Loucy (cell line): ENCODE measurements around the gene RPL11.

Source experiments
- H2AFZ ChIP-seq: fragments of 200-600 bp; sonication (generic); 2 replicates; pipeline ENCODE4 v1.6.0; 2016; ENCODE audit warnings: antibody characterized with exemption, mild to moderate bottlenecking, low read length, moderate library complexity
- H3F3A ChIP-seq: fragments of 200-600 bp; 2 replicates; pipeline ENCODE4 v1.6.0; 2016; ENCODE audit warnings: antibody characterized with exemption, low read depth, mild to moderate bottlenecking
- H3K27me3 ChIP-seq: fragments of 200-600 bp; sonication (generic); 2 replicates; pipeline ENCODE4 v1.6.1; 2014; ENCODE audit warnings: low read length, mild to moderate bottlenecking; ENCODE audit not compliant: insufficient read depth, poor library complexity, severe bottlenecking
- H3K36me3 ChIP-seq: fragments of 200-600 bp; sonication (generic); 2 replicates; pipeline ENCODE4 v1.6.1; 2016; ENCODE audit warnings: low read length; ENCODE audit not compliant: insufficient read depth
- H3K4me1 ChIP-seq: fragments of 200-600 bp; sonication (generic); 2 replicates; pipeline ENCODE4 v1.5.1; 2014; ENCODE audit warnings: low read length, mild to moderate bottlenecking; ENCODE audit not compliant: insufficient read depth, poor library complexity, severe bottlenecking
- H3K4me2 ChIP-seq: fragments of 200-600 bp; sonication (generic); 2 replicates; pipeline ENCODE4 v1.6.0; 2014; ENCODE audit warnings: antibody characterized with exemption, low read length, low read depth, mild to moderate bottlenecking; ENCODE audit not compliant: poor library complexity, severe bottlenecking
- H3K4me3 ChIP-seq: fragments of 200-600 bp; sonication (generic); 2 replicates; pipeline ENCODE4 v1.5.1; 2014; ENCODE audit warnings: low read length, mild to moderate bottlenecking, mixed read lengths; ENCODE audit not compliant: poor library complexity, severe bottlenecking
- H3K79me2 ChIP-seq: fragments of 200-600 bp; sonication (generic); 2 replicates; pipeline ENCODE4 v1.6.1; 2014; ENCODE audit warnings: low read length; ENCODE audit not compliant: insufficient read depth
- H3K9ac ChIP-seq: fragments of 200-600 bp; sonication (generic); 2 replicates; pipeline ENCODE4 v1.6.0; 2014; ENCODE audit warnings: mild to moderate bottlenecking, low read depth, low read length, moderate library complexity; ENCODE audit not compliant: poor library complexity, severe bottlenecking
- H3K9me2 ChIP-seq: fragments of 200-600 bp; sonication (generic); replicated peaks from 2 replicates; pipeline ENCODE4 v1.6.1; 2016; ENCODE audit warnings: low read depth, low read length, mixed read lengths
- H3K9me3 ChIP-seq: fragments of 200-600 bp; sonication (generic); 2 replicates; pipeline ENCODE4 v1.6.1; 2014; ENCODE audit warnings: mild to moderate bottlenecking, antibody characterized with exemption, low read length, low read depth; ENCODE audit not compliant: insufficient read depth
- H4K20me1 ChIP-seq: fragments of 200-600 bp; sonication (generic); 2 replicates; pipeline ENCODE4 v1.6.0; 2014; ENCODE audit warnings: antibody characterized with exemption, low read length, mild to moderate bottlenecking; ENCODE audit not compliant: insufficient read depth, poor library complexity, severe bottlenecking
- EZH2phosphoT487 ChIP-seq: fragments of 200-600 bp; IDR thresholded peaks from 2 replicates; pipeline ENCODE4 v1.6.1; 2018; ENCODE audit warnings: antibody characterized with exemption, mild to moderate bottlenecking, moderate library complexity, borderline replicate concordance
- TF ChIP-seq, protein P1 (sequence below): fragments of 200-600 bp; sonication (generic); conservative IDR thresholded peaks from 2 replicates; pipeline ENCODE4 v1.5.1; 2014; ENCODE audit warnings: mild to moderate bottlenecking, antibody characterized with exemption, low read length

Gene RPL11

DNA sequence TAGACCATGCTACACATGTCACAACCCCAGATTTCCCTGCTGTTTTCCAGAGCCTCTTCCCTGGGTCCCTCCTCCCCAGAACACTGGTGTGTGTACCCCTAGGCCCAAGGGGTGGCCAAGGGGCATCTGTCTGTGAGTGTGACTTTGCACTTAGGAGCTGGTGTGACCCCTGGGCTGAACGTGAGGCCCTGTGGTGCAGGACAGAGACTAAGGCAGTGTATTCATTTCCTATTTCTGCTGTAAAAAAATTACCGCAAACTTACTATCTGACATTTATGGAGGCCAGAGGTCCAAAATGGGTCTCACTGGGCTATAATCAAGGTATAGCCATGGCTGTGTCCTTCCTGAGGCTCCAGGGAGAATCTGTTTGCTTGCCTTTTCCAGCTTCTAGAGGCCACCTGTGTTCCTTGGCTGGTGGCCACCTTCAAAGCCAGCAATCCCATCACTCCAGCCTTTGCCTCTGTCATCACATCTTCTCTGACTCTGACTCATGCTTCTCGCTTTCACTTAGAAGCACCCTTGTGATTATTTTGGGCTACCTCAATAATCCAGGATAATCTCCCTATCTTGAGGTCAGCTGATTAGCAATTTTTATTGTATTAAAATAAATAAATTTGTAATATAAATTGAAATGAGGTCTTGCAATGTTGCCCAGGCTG, 27.7 kb downstream of the RPL11 start:
- no peak overlapping the region for H2AFZ ChIP-seq
- no peaks in the 10 kb centered on the region for H3K79me2 ChIP-seq
- H3K4me3 ChIP-seq, result no peak overlapping the region
- no peaks in the 10 kb centered on the region for H3K4me1 ChIP-seq
- no peak overlapping the region for H3K9ac ChIP-seq
- no peaks in the 10 kb centered on the region for H3K9me3 ChIP-seq
- no peaks in the 10 kb centered on the region for H4K20me1 ChIP-seq
- H3K9me2 ChIP-seq, result no peaks in the 10 kb centered on the region
- H3K27me3 ChIP-seq, result no peaks in the 10 kb centered on the region
- TF ChIP-seq EZH2phosphoT487, result no peak
- TF ChIP-seq, protein P1, sequence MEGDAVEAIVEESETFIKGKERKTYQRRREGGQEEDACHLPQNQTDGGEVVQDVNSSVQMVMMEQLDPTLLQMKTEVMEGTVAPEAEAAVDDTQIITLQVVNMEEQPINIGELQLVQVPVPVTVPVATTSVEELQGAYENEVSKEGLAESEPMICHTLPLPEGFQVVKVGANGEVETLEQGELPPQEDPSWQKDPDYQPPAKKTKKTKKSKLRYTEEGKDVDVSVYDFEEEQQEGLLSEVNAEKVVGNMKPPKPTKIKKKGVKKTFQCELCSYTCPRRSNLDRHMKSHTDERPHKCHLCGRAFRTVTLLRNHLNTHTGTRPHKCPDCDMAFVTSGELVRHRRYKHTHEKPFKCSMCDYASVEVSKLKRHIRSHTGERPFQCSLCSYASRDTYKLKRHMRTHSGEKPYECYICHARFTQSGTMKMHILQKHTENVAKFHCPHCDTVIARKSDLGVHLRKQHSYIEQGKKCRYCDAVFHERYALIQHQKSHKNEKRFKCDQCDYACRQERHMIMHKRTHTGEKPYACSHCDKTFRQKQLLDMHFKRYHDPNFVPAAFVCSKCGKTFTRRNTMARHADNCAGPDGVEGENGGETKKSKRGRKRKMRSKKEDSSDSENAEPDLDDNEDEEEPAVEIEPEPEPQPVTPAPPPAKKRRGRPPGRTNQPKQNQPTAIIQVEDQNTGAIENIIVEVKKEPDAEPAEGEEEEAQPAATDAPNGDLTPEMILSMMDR, result no peak
- no peak overlapping the region for H3K4me2 ChIP-seq
- no peaks in the 10 kb centered on the region for H3F3A ChIP-seq
- no peaks in the 10 kb centered on the region; the same call in 1 of the 2 replicates for H3K36me3 ChIP-seq

DNA sequence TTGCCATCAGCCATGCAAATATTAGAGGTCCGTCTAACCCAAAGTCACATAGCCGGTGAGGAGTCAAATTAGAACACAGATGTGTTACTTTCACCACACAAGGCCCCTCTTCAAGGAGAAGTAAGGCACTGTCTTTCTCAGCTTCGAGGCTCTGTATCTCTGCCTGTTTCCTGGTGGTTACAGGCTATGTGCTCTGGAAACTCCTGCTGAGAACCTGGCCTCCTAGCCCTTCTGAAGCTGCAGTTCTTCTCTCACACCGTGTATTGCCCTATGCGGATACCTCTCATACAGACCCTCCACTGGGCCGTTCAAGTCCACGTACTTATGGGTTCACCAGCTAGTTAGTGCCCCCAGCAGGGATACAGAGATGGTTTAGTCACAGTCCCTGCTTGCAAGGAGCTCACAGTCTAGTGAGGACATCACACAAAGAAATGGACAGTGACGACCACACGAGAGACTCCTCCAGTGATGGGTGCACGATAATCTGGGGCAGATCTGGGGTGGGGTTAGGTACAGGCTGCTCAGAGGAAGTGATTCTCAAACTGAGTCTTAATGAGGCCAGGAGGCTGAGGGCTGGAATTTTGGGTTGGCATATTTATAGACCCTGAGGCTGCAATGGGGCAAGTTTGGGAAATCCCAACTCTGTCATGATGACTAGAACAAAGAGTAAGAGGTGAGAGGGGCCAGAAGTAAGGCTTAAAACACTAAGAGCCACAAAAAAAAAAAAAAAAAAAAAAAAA, 28.8 kb downstream of the RPL11 start:
- H2AFZ ChIP-seq, result no peak overlapping the region
- no peaks in the 10 kb centered on the region for H3K79me2 ChIP-seq
- no peak overlapping the region for H3K4me3 ChIP-seq
- no peaks in the 10 kb centered on the region for H4K20me1 ChIP-seq
- H3K9ac ChIP-seq, result no peak overlapping the region
- no peaks in the 10 kb centered on the region for H3K9me3 ChIP-seq
- TF ChIP-seq, protein P1, result no peak
- TF ChIP-seq EZH2phosphoT487, result no peak
- H3K9me2 ChIP-seq, result no peaks in the 10 kb centered on the region
- H3F3A ChIP-seq, result no peaks in the 10 kb centered on the region
- H3K27me3 ChIP-seq, result no peaks in the 10 kb centered on the region
- H3K4me1 ChIP-seq, result no peaks in the 10 kb centered on the region
- no peaks in the 10 kb centered on the region for H3K36me3 ChIP-seq
- H3K4me2 ChIP-seq, result no peak overlapping the region

DNA sequence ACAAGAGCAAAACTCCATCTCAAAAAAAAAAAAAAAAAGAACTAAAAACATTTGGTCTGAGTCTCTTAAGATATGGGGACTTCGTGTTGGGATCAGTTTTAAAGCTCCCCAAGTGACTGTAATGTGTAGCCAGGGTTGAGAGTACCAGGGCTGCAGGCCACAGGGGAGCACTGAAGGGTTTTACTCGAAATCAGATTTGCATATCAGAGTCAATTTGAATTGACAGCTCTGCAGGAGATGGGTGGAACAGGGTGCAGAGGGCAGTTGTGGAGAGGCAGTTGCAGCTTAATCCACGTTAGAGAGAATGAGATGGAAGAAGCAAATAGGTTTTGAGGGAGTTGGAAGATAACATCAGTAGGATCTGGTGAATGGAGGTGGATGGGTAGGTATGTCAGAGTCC, 31.0 kb downstream of the RPL11 start:
- H3K9ac ChIP-seq, result no peak overlapping the region
- no peaks in the 10 kb centered on the region for H3K79me2 ChIP-seq
- H3K4me1 ChIP-seq, result no peaks in the 10 kb centered on the region
- H3K4me3 ChIP-seq, result no peak overlapping the region
- no peaks in the 10 kb centered on the region for H3K9me3 ChIP-seq
- no peaks in the 10 kb centered on the region for H4K20me1 ChIP-seq
- TF ChIP-seq EZH2phosphoT487, result no peak
- TF ChIP-seq, protein P1, result no peak
- no peaks in the 10 kb centered on the region for H3K9me2 ChIP-seq
- H2AFZ ChIP-seq, result no peak overlapping the region
- no peak overlapping the region for H3K4me2 ChIP-seq
- H3K27me3 ChIP-seq, result no peaks in the 10 kb centered on the region
- no peaks in the 10 kb centered on the region for H3K36me3 ChIP-seq
- no peaks in the 10 kb centered on the region for H3F3A ChIP-seq
